B cell (primary cell): ENCODE data around the gene GPR78.

ENCODE experiments used
- EZH2 ChIP-seq: IDR thresholded peaks from 2 replicates; pipeline ENCODE4 v1.6.1; 2012; ENCODE audit warnings: borderline replicate concordance, low read depth, mild to moderate bottlenecking, moderate library complexity, low read length; ENCODE audit not compliant: insufficient read depth, poor library complexity, severe bottlenecking
- TF ChIP-seq, protein P1 (sequence below): fragments of 200-600 bp; IDR thresholded peaks from one replicate; pipeline ENCODE4 v1.8.0; 2022; ENCODE audit warnings: antibody characterized with exemption, mild to moderate bottlenecking

DNA sequence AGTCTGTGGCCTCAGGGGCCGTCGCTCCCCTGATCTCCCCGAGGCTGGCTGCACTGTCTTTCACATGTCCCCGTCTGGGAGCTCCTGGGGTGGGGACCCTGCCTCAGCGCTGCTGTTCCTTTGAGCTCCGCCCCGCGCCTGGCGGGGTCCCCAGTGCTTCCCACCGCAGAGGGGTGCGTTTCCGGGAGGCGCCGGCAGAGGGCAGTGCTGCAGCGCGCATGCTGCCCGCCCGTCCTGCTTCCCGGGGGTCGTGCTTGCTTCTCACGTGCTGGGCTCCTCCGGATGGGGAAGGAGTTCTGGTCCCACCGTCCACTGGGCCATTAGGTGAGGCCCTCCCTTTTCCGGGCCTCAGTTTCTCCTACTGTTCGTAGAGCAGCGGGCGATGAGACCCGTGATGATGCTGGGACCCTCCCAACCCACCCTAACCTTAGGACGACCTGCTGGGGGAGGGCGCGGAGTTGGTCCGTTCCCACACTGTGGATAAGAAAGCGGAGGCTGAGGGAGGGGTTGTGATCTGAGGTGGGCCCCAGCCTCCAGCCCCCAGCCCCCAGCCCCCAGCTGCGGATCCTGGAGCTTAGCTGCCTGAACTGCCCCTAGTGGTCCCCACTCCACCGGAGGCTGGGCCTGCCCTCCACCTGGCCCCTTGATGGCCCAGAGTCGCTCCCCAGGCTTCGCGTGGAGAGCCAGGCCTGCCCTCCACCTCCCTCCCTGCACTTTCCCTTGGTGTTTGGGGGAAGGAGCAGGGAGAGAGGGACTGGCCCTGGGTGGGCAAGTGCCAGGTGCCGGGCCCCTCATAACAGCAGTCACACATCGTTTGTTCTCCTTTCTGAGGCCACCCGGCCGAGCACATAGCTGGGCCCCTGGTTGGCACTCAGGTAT lies 27.6 kb downstream of the GPR78 start:
- TF ChIP-seq, protein P1, sequence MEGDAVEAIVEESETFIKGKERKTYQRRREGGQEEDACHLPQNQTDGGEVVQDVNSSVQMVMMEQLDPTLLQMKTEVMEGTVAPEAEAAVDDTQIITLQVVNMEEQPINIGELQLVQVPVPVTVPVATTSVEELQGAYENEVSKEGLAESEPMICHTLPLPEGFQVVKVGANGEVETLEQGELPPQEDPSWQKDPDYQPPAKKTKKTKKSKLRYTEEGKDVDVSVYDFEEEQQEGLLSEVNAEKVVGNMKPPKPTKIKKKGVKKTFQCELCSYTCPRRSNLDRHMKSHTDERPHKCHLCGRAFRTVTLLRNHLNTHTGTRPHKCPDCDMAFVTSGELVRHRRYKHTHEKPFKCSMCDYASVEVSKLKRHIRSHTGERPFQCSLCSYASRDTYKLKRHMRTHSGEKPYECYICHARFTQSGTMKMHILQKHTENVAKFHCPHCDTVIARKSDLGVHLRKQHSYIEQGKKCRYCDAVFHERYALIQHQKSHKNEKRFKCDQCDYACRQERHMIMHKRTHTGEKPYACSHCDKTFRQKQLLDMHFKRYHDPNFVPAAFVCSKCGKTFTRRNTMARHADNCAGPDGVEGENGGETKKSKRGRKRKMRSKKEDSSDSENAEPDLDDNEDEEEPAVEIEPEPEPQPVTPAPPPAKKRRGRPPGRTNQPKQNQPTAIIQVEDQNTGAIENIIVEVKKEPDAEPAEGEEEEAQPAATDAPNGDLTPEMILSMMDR: peak; percentile 77
- TF ChIP-seq EZH2: no peak
